Calu3 (cell line): ENCODE measurements around the gene ZNF343. TPM values are rescaled to one million over a fixed set of nuclear protein-coding genes. Genes with fewer than 3 reads are reported as not detected.

Experiments
- BruUV-seq: library from RNA; stranded (reverse); fragments of 400-500 nt; replicated peaks from 2 replicates; lab custom pipeline; 2021; lab: Mats Ljungman, UMichigan
- CTCF ChIA-PET: fragments of 300-600 bp; sonication (Branson Sonifier 250); formaldehyde crosslinking; loops from one replicate; lab custom pipeline; 2022; ENCODE audit warnings: antibody characterized with exemption; lab: Charles Lee
- DNase-seq: peaks from one replicate; pipeline ENCODE4 v3.0.0; 2022
- H3K27ac Mint-ChIP-seq: one replicate; pipeline ENCODE4 v1.8.0; 2022; ENCODE audit warnings: mixed read lengths; ENCODE audit not compliant: unreplicated experiment
- H3K27me3 Mint-ChIP-seq: one replicate; pipeline ENCODE4 v1.8.0; 2022; ENCODE audit warnings: mixed read lengths; ENCODE audit not compliant: unreplicated experiment
- H3K36me3 Mint-ChIP-seq: one replicate; pipeline ENCODE4 v1.8.0; 2022; ENCODE audit warnings: mild to moderate bottlenecking, moderate library complexity, mixed read lengths; ENCODE audit not compliant: insufficient read depth, unreplicated experiment
- H3K4me1 Mint-ChIP-seq: one replicate; pipeline ENCODE4 v1.8.0; 2022; ENCODE audit warnings: mild to moderate bottlenecking, low read depth, mixed read lengths; ENCODE audit not compliant: unreplicated experiment
- H3K4me3 Mint-ChIP-seq: one replicate; pipeline ENCODE4 v1.8.0; 2022; ENCODE audit warnings: mild to moderate bottlenecking, low read depth, moderate library complexity, mixed read lengths; ENCODE audit not compliant: unreplicated experiment
- H3K9me3 Mint-ChIP-seq: one replicate; pipeline ENCODE4 v1.8.0; 2022; ENCODE audit warnings: low read depth, mixed read lengths; ENCODE audit not compliant: unreplicated experiment
- CTCF ChIP-seq: fragments of 200-600 bp; IDR thresholded peaks from one replicate; pipeline ENCODE4 v1.8.0; 2022; ENCODE audit warnings: antibody characterized with exemption; ENCODE audit not compliant: unreplicated experiment
- intact Hi-C: fragments of 100-400 bp; cut with micrococcal nuclease; formaldehyde crosslinking; loops from one replicate; pipeline ENCODE4 v1.10.0; 2022; ENCODE audit not compliant: unreplicated experiment
- total RNA-seq: library from RNA; stranded (reverse); gene quantifications from 2 replicates; pipeline ENCODE4 v1.2.3, GENCODE V29; 2022

Gene ZNF343
- total RNA-seq, 1 experiment from 2014 or later, result 6.5 TPM

- no peak for DNase-seq
- Mint-ChIP-seq H3K9me3 (no peaks in the 10 kb centered on the region), H3K36me3 (peaks cover 2% of the 10 kb centered on the region), H3K27ac (no peak overlapping the region), H3K4me3 (no peak overlapping the region), H3K4me1 (no peaks in the 10 kb centered on the region), H3K27me3 (peaks cover 15% of the 10 kb centered on the region)
- intact Hi-C loops, result no loop called here
- TF ChIP-seq CTCF, result no peak
- no TSS peak for BruUV-seq
- CTCF ChIA-PET, result interaction anchor here (0.6 kb wide), 1 partner anchor 174 kb away, joined by 8 read pairs; no protein-coding TSS in a partner anchor
Measured at GRCh38 chr20:2519115-2519809, 10.5 kb upstream of the ZNF343 start.

- H3K4me3 Mint-ChIP-seq, result no peak overlapping the region
- DNase-seq, result no peak
- H3K36me3 Mint-ChIP-seq, result no peaks in the 10 kb centered on the region
- no peaks in the 10 kb centered on the region for H3K4me1 Mint-ChIP-seq
- no peak for TF ChIP-seq CTCF
- no peak overlapping the region for H3K27ac Mint-ChIP-seq
- intact Hi-C loops, result no loop called here
- CTCF ChIA-PET, result no interaction called here
- no TSS peak for BruUV-seq
- H3K27me3 Mint-ChIP-seq, result peaks cover 15% of the 10 kb centered on the region
- H3K9me3 Mint-ChIP-seq, result no peaks in the 10 kb centered on the region
Measured at GRCh38 chr20:2518558-2518957, 9.8 kb upstream of the ZNF343 start.

GRCh38 chr20:2518096-2518495 lies 9.4 kb upstream of the ZNF343 start:
- H3K4me1 Mint-ChIP-seq, result no peaks in the 10 kb centered on the region
- no peaks in the 10 kb centered on the region for H3K36me3 Mint-ChIP-seq
- no TSS peak for BruUV-seq
- H3K9me3 Mint-ChIP-seq, result no peaks in the 10 kb centered on the region
- no peak for DNase-seq
- no peak overlapping the region for H3K27ac Mint-ChIP-seq
- TF ChIP-seq CTCF, result no peak
- no peak overlapping the region for H3K4me3 Mint-ChIP-seq
- intact Hi-C loops, result no loop called here
- H3K27me3 Mint-ChIP-seq, result peaks cover 15% of the 10 kb centered on the region
- CTCF ChIA-PET, result no interaction called here

- CTCF ChIA-PET, result no interaction called here
Measured at GRCh38 chr20:2516399-2516798, 7.7 kb upstream of the ZNF343 start.

More at GRCh38 chr20:2516399-2516798, 7.7 kb upstream of the ZNF343 start:
- BruUV-seq, result no TSS peak
- Mint-ChIP-seq H3K36me3 (no peaks in the 10 kb centered on the region), H3K27me3 (peaks cover 13% of the 10 kb centered on the region), H3K4me1 (no peaks in the 10 kb centered on the region), H3K4me3 (no peak overlapping the region), H3K9me3 (no peaks in the 10 kb centered on the region), H3K27ac (no peak overlapping the region)
- no peak for TF ChIP-seq CTCF
- no peak for DNase-seq
- intact Hi-C loops, result no loop called here
